H9 (cell line): ENCODE measurements around the gene PHACTR1. TPM values are rescaled to one million over a fixed set of nuclear protein-coding genes. Genes with fewer than 3 reads are reported as not detected.

Source experiments
- DNase-seq: peaks from one replicate; pipeline ENCODE4 v3.0.0-alpha.2; 2017
- H2AFZ ChIP-seq: one replicate; pipeline ENCODE4 v1.6.1; 2013; ENCODE audit warnings: mild to moderate bottlenecking, low read length, control low read depth, moderate library complexity
- H2AK5ac ChIP-seq: 2 replicates; pipeline ENCODE4 v1.6.1; 2013; ENCODE audit warnings: low read length, control low read depth, mixed read lengths; ENCODE audit not compliant: insufficient read length
- H2BK120ac ChIP-seq: one replicate; pipeline ENCODE4 v1.6.1; 2013; ENCODE audit warnings: low read depth, mild to moderate bottlenecking, low read length, control low read depth, inconsistent platforms; ENCODE audit not compliant: poor library complexity, severe bottlenecking
- H2BK12ac ChIP-seq: 2 replicates; pipeline ENCODE4 v1.6.1; 2013; ENCODE audit warnings: low read length, control low read depth, mixed read lengths, low read depth; ENCODE audit not compliant: insufficient read length
- H2BK15ac ChIP-seq: 2 replicates; pipeline ENCODE4 v1.6.1; 2013; ENCODE audit warnings: low read depth, low read length, control low read depth
- H2BK20ac ChIP-seq: one replicate; pipeline ENCODE4 v1.6.1; 2013; ENCODE audit warnings: low read depth, mild to moderate bottlenecking, low read length, control low read depth, inconsistent platforms; ENCODE audit not compliant: poor library complexity, severe bottlenecking
- H2BK5ac ChIP-seq: 2 replicates; pipeline ENCODE4 v1.6.1; 2013; ENCODE audit warnings: low read length, control low read depth, mixed read lengths; ENCODE audit not compliant: insufficient read length
- H3K14ac ChIP-seq: 2 replicates; pipeline ENCODE4 v1.6.1; 2013; ENCODE audit warnings: low read length, control low read depth; ENCODE audit not compliant: insufficient read depth
- H3K18ac ChIP-seq: 2 replicates; pipeline ENCODE4 v1.6.1; 2013; ENCODE audit warnings: low read depth, mild to moderate bottlenecking, mixed read lengths, low read length, control low read depth; ENCODE audit not compliant: insufficient read length
- H3K23ac ChIP-seq: 2 replicates; pipeline ENCODE4 v1.6.1; 2013; ENCODE audit warnings: low read length, control low read depth, mixed read lengths, low read depth; ENCODE audit not compliant: insufficient read length
- H3K23me2 ChIP-seq: 2 replicates; pipeline ENCODE4 v1.6.1; 2013; ENCODE audit warnings: low read depth, mild to moderate bottlenecking, mixed read lengths, low read length, control low read depth; ENCODE audit not compliant: insufficient read length, poor library complexity, severe bottlenecking
- H3K27ac ChIP-seq: 2 replicates; pipeline ENCODE4 v1.5.1; 2013; ENCODE audit warnings: low read length, control low read depth, mixed read lengths, low read depth; ENCODE audit not compliant: insufficient read length
- H3K27me3 ChIP-seq: 2 replicates; pipeline ENCODE4 v1.6.1; 2013; ENCODE audit warnings: low read length, control low read depth, inconsistent platforms; ENCODE audit not compliant: insufficient read depth
- H3K4ac ChIP-seq: 2 replicates; pipeline ENCODE4 v1.6.1; 2013; ENCODE audit warnings: low read depth, mild to moderate bottlenecking, control low read depth, inconsistent platforms, low read length, moderate library complexity
- H3K4me1 ChIP-seq: 2 replicates; pipeline ENCODE4 v1.6.1; 2013; ENCODE audit warnings: low read length, control low read depth, inconsistent platforms; ENCODE audit not compliant: insufficient read depth
- H3K4me2 ChIP-seq: 2 replicates; pipeline ENCODE4 v1.6.1; 2013; ENCODE audit warnings: low read length, control low read depth, mixed read lengths; ENCODE audit not compliant: insufficient read length, insufficient read depth
- H3K56ac ChIP-seq: 2 replicates; pipeline ENCODE4 v1.6.1; 2013; ENCODE audit warnings: low read depth, mild to moderate bottlenecking, mixed read lengths, low read length, control low read depth; ENCODE audit not compliant: insufficient read length
- H3K79me1 ChIP-seq: 2 replicates; pipeline ENCODE4 v1.6.1; 2013; ENCODE audit warnings: low read depth, mild to moderate bottlenecking, moderate library complexity, low read length, control low read depth, inconsistent platforms; ENCODE audit not compliant: insufficient read depth, poor library complexity, severe bottlenecking
- H3K79me2 ChIP-seq: 2 replicates; pipeline ENCODE4 v1.6.1; 2013; ENCODE audit warnings: low read length, control low read depth, inconsistent platforms; ENCODE audit not compliant: insufficient read depth
- H3K9ac ChIP-seq: 2 replicates; pipeline ENCODE4 v1.6.1; 2013; ENCODE audit warnings: low read length, control low read depth, mixed read lengths; ENCODE audit not compliant: insufficient read length; ENCODE audit errors: extremely low read depth
- H3K9me3 ChIP-seq: one replicate; pipeline ENCODE4 v1.6.1; 2013; ENCODE audit warnings: low read depth, low read length, inconsistent platforms; ENCODE audit not compliant: control insufficient read depth
- H3T11ph ChIP-seq: one replicate; pipeline ENCODE4 v1.6.1; 2013; ENCODE audit warnings: mild to moderate bottlenecking, low read length, control low read depth, inconsistent platforms
- H4K20me1 ChIP-seq: one replicate; pipeline ENCODE4 v1.6.1; 2013; ENCODE audit not compliant: control insufficient read depth, insufficient read length, insufficient read depth
- H4K5ac ChIP-seq: 2 replicates; pipeline ENCODE4 v1.6.1; 2013; ENCODE audit warnings: low read depth, mild to moderate bottlenecking, mixed read lengths, low read length, control low read depth; ENCODE audit not compliant: insufficient read length
- H4K8ac ChIP-seq: replicated peaks from 2 replicates; pipeline ENCODE4 v1.6.1; 2013; ENCODE audit warnings: low read length, control low read depth, mixed read lengths, low read depth; ENCODE audit not compliant: insufficient read length
- H4K91ac ChIP-seq: 2 replicates; pipeline ENCODE4 v1.6.1; 2013; ENCODE audit warnings: low read depth, mild to moderate bottlenecking, moderate library complexity, mixed read lengths, low read length, control low read depth; ENCODE audit not compliant: insufficient read length
- H3K27ac Mint-ChIP-seq, 3 experiments: 2 replicates in 2 of 3; 3 replicates in 1 of 3; pipeline ENCODE4 v1.8.0; 2020 to 2021; ENCODE audit warnings: mixed read lengths in 3 of 3, mild to moderate bottlenecking in 1 of 3, moderate library complexity in 1 of 3
- H3K27me3 Mint-ChIP-seq: 2 replicates; pipeline ENCODE4 v1.8.0; 2021; ENCODE audit warnings: low read depth, mild to moderate bottlenecking, moderate library complexity, mixed read lengths
- H3K36me3 Mint-ChIP-seq, 3 experiments: 2 replicates in 2 of 3; 3 replicates in 1 of 3; pipeline ENCODE4 v1.8.0; 2020 to 2021; ENCODE audit warnings: low read depth in 3 of 3, mixed read lengths in 3 of 3; ENCODE audit not compliant: insufficient read depth in 1 of 3
- H3K4me1 Mint-ChIP-seq, 2 experiments: 2 replicates each; pipeline ENCODE4 v1.8.0; 2020; ENCODE audit warnings: mixed read lengths in 2 of 2
- H3K4me3 Mint-ChIP-seq, 2 experiments: 2 replicates in 1 of 2; 3 replicates in 1 of 2; pipeline ENCODE4 v1.8.0; 2020 to 2021; ENCODE audit warnings: mild to moderate bottlenecking in 2 of 2, mixed read lengths in 2 of 2, moderate library complexity in 1 of 2
- H3K9me3 Mint-ChIP-seq, 2 experiments: 2 replicates in 1 of 2; 3 replicates in 1 of 2; pipeline ENCODE4 v1.8.0; 2020; ENCODE audit warnings: mild to moderate bottlenecking in 2 of 2, mixed read lengths in 2 of 2, moderate library complexity in 1 of 2
- WGBS: extraction: QIAGEN DNeasy Blood & Tissue Kit; methylation state at CpG from one replicate; pipeline ENCODE4 v1.1.7; 2013; ENCODE audit warnings: missing lambda C conversion rate, low lambda C conversion rate, mixed read lengths; ENCODE audit not compliant: insufficient read length; ENCODE audit errors: extremely low coverage; 5-methylcytosine and 5-hydroxymethylcytosine counted together
- total RNA-seq: library from RNA; stranded (reverse); gene quantifications from 2 replicates; pipeline ENCODE4 v1.2.1, GENCODE V29; 2021
- TF ChIP-seq, protein P1 (sequence below): fragments of 200-600 bp; sonication (generic); conservative IDR thresholded peaks from 3 replicates; pipeline ENCODE4 v1.8.0; 2021; ENCODE audit warnings: antibody characterized with exemption, mild to moderate bottlenecking

The PHACTR1 gene
- total RNA-seq, 1 experiment from 2014 or later: 15.9 TPM

- Mint-ChIP-seq H3K27me3 (no peaks in the 10 kb centered on the region; the same call in 1 of the 2 replicates), H3K9me3 (no peaks in the 10 kb centered on the region), H3K36me3 (no peaks in the 10 kb centered on the region), H3K4me3 (no peak overlapping the region), H3K4me1 (peaks cover 10 to 13% of the 10 kb centered on the region in 2 experiments), H3K27ac (no peak overlapping the region; a peak in 1 of 7 replicates)
- H2BK5ac ChIP-seq: no peak overlapping the region
- H3K79me1 ChIP-seq: no peaks in the 10 kb centered on the region
- no peaks in the 10 kb centered on the region for H3K9me3 ChIP-seq
- H4K5ac ChIP-seq: no peak overlapping the region
- H3T11ph ChIP-seq: no peak overlapping the region
- H3K4me2 ChIP-seq: no peak overlapping the region
- no peak for DNase-seq
- WGBS: no CpG with 5 or more reads among the region's 2 CpGs
- no peak overlapping the region for H3K18ac ChIP-seq
- H4K20me1 ChIP-seq: no peaks in the 10 kb centered on the region
- H3K27me3 ChIP-seq: no peaks in the 10 kb centered on the region
- no peak overlapping the region for H2BK12ac ChIP-seq
- no peak overlapping the region for H2BK15ac ChIP-seq
- H2BK20ac ChIP-seq: no peak overlapping the region
- H4K8ac ChIP-seq: no peak overlapping the region
- no peak overlapping the region for H3K23ac ChIP-seq
- no peaks in the 10 kb centered on the region for H3K23me2 ChIP-seq
- H2AK5ac ChIP-seq: no peak overlapping the region
- no peak overlapping the region for H2BK120ac ChIP-seq
- H3K56ac ChIP-seq: no peak overlapping the region
- H3K9ac ChIP-seq: no peak overlapping the region
- H3K4me1 ChIP-seq: no peaks in the 10 kb centered on the region
- no peaks in the 10 kb centered on the region for H3K79me2 ChIP-seq
- no peak overlapping the region for H3K27ac ChIP-seq
- TF ChIP-seq, protein P1, sequence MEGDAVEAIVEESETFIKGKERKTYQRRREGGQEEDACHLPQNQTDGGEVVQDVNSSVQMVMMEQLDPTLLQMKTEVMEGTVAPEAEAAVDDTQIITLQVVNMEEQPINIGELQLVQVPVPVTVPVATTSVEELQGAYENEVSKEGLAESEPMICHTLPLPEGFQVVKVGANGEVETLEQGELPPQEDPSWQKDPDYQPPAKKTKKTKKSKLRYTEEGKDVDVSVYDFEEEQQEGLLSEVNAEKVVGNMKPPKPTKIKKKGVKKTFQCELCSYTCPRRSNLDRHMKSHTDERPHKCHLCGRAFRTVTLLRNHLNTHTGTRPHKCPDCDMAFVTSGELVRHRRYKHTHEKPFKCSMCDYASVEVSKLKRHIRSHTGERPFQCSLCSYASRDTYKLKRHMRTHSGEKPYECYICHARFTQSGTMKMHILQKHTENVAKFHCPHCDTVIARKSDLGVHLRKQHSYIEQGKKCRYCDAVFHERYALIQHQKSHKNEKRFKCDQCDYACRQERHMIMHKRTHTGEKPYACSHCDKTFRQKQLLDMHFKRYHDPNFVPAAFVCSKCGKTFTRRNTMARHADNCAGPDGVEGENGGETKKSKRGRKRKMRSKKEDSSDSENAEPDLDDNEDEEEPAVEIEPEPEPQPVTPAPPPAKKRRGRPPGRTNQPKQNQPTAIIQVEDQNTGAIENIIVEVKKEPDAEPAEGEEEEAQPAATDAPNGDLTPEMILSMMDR: no peak
- H3K4ac ChIP-seq: no peak overlapping the region
- H2AFZ ChIP-seq: no peak overlapping the region
- no peak overlapping the region for H4K91ac ChIP-seq
- no peak overlapping the region for H3K14ac ChIP-seq
Measured at GRCh38 chr6:13024616-13025015, 308.0 kb downstream of the PHACTR1 start.
